ENCODE measurements around the gene CHD9.
"Not testable (repeated sequence)": the region's sequence is repeated elsewhere in the genome, so short reads cannot be mapped to it uniquely, and the experiment has no call there.

Gene CHD9

GRCh38 chr16:53054670-53055485 lies at the start of gene CHD9:
TSS of gene CHD9 (plus strand) at chr16:53054991. CDS start at chr16:53156090, 101,099 bp downstream.
- in situ Hi-C loops (cut with MboI; ENCODE audit: low sequenced_read_pairs): no loop called here

GRCh38 chr16:53007095-53007494 lies 47.7 kb upstream of the CHD9 start:
- in situ Hi-C loops (cut with MboI; ENCODE audit: low sequenced_read_pairs): no loop called here

GRCh38 chr16:53014287-53014686 lies 40.5 kb upstream of the CHD9 start:
- in situ Hi-C loops (cut with MboI; ENCODE audit: low sequenced_read_pairs): no loop called here

DNA sequence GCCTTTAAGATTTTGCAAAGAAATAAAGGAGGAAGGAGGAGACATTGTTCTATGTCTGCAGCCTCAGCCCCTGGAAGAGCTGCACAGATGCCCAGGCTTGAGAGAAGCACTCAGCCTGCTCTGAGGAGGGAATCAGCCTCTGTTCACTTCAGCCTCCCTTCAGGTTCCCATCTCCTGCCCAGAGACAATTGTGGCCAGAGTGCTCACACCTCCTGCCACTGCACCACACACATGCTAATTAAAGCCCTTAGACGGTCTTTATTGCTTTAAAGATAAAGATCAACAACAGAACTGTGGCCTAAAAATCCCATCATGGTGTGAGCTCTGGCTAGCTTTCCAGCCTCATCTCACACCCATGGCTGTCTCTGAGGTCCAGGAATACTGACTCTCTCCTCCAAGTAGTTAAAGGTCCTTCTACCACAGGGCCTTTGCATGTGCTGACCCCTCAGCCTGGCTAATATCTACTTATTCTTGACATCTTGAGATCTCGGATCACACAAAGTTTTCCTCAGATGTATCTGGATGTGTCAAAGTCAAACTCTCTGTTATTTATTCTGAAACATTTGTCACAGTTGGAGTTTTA lies 35.9 kb upstream of the CHD9 start:
- in situ Hi-C loops (cut with MboI; ENCODE audit: low sequenced_read_pairs): no loop called here

DNA sequence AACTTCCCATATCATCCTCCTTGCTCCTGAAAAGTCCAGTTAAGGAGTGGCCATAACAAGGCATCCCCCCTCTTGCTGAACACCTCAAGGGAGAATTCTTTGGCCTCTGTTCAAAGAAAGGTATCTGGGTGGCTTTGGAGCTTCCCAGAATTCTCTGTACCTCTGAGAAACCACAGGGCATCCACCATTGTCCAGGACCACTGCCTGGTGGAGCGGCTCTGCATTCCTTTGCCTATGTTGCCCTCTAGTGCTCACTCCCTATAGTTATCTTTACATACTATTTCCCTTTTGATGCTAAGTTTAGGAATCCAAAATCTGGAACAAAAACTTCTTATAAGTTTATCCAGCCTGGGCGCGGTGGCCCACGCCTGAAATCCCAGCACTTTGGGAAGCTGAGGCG lies 32.4 kb upstream of the CHD9 start:
- in situ Hi-C loops (cut with MboI; ENCODE audit: low sequenced_read_pairs): no loop called here

DNA sequence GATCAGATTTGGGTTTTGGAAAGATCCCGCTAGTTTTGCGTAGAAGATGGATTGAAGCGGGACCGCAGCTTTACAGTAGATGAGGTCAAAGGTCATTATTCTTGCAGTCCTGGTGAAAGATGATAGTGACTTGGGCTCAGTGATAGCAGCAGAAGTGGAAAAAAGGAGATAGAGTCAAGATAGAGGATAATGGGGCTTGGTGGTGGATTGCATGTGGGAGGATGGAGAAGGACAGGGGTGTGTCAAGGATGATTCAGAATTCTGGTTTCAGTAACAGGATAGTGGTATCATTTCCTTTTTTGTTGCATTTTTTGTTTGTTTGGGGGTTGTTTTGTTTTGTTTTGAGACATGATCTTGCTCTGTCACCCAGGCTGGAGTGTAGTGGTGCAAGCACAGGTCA lies 30.7 kb upstream of the CHD9 start:
- in situ Hi-C loops (cut with MboI; ENCODE audit: low sequenced_read_pairs): no loop called here

GRCh38 chr16:53029971-53030370 lies 24.8 kb upstream of the CHD9 start:
- in situ Hi-C loops (cut with MboI; ENCODE audit: low sequenced_read_pairs): no loop called here

DNA sequence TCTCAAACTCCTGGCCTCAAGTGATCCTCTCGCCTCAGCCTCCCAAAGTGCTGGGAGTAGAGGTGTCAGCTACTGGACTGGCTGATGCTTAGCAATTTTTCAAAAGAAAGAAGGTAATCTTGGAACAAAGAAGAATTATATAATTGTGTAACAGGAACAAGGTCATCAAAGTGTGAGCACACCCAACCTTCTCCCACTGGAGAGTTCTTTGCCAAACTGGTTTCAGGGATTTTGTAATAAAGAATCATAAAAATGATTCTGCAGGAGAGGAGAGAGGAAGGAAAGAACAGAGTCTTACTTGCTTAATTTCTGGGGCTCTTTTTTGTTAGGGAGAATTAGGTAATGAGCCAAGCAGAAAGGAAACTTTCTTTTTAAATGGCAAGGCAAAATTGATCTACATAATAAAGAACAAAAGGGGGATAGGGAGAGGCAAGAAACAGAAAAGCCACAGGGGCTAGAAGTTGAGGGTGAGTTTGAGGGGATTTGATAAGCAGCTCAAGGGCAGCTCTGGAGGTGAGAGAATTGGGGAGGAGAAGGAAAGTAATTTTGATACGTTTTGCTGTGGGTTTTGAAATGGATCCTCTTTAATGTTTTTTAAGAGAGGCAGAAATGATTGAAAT lies 23.4 kb upstream of the CHD9 start:
- in situ Hi-C loops (cut with MboI; ENCODE audit: low sequenced_read_pairs): no loop called here

GRCh38 chr16:53034306-53034705 lies 20.5 kb upstream of the CHD9 start:
- in situ Hi-C loops (cut with MboI; ENCODE audit: low sequenced_read_pairs): no loop called here

- in situ Hi-C loops (cut with MboI; ENCODE audit: low sequenced_read_pairs): no loop called here
Measured at GRCh38 chr16:53035176-53035942, 19.4 kb upstream of the CHD9 start.

DNA sequence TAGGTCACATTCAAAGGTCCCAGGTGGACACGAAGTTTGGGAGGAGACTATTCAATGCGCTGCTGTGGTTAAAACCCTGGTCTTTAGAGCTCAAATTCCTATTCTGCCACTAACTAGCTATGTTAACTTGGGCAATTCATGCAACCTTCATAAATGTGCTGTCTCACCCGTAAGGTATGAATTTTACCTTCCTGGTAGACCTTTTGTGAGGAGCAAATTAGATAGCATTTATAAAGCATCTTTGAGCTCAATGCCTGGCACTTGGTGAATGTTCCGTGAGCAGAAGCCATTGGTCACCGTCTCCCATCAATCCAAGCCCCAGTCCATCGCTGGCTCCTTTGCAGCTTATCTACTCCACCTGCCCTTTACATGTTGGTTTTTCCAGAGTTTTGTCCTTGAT lies 18.7 kb upstream of the CHD9 start:
- in situ Hi-C loops (cut with MboI; ENCODE audit: low sequenced_read_pairs): no loop called here

GRCh38 chr16:53036711-53037110 lies 18.1 kb upstream of the CHD9 start:
- in situ Hi-C loops (cut with MboI; ENCODE audit: low sequenced_read_pairs): not testable (repeated sequence)

DNA sequence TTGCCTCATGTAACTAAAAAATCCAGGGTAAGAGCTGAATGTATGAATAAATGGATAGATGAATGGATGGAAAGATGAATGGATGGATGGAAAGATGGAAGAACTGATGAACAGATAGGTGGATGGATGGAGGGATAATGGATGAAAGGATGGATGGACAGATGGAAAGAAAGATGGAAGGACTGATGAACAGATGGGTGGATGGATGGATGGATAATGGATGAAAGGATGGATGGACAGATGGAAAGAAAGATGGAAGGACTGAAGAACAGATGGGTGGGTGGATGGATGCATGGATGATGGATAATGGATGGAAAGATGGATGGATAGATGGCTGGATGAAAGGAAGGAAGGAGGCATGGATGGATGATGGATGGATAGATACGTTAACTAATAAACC lies 14.0 kb upstream of the CHD9 start:
- in situ Hi-C loops (cut with MboI; ENCODE audit: low sequenced_read_pairs): no loop called here

GRCh38 chr16:53041320-53042051 lies 13.3 kb upstream of the CHD9 start:
- in situ Hi-C loops (cut with MboI; ENCODE audit: low sequenced_read_pairs): no loop called here

DNA sequence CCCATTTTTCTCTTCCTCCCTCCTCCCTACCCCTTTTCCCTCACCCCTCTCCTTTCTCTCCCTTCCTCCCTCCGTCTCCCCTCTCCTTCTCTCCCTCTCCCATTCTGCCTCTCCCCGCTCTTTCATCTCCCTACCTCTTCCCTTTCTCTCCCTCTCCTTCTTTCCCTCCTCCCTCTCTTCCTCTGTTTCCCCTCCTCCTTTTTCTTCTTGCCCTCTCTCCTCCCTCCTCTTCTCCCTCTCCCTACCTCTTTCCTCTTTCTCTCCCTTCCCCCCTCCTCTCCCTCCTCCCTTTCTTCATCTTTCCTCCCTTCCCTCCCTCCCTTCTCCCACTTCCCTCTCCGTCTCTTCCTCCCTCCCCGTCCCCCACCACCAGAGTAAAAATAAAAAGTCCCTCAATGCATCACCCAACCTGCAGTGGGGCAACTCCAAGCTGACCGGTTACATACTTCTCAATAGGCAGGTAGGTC lies 12.5 kb upstream of the CHD9 start:
- in situ Hi-C loops (cut with MboI; ENCODE audit: low sequenced_read_pairs): no loop called here

GRCh38 chr16:53043428-53043831 lies 11.4 kb upstream of the CHD9 start:
- in situ Hi-C loops (cut with MboI; ENCODE audit: low sequenced_read_pairs): no loop called here

GRCh38 chr16:53043986-53044601 lies 10.7 kb upstream of the CHD9 start:
- in situ Hi-C loops (cut with MboI; ENCODE audit: low sequenced_read_pairs): no loop called here

DNA sequence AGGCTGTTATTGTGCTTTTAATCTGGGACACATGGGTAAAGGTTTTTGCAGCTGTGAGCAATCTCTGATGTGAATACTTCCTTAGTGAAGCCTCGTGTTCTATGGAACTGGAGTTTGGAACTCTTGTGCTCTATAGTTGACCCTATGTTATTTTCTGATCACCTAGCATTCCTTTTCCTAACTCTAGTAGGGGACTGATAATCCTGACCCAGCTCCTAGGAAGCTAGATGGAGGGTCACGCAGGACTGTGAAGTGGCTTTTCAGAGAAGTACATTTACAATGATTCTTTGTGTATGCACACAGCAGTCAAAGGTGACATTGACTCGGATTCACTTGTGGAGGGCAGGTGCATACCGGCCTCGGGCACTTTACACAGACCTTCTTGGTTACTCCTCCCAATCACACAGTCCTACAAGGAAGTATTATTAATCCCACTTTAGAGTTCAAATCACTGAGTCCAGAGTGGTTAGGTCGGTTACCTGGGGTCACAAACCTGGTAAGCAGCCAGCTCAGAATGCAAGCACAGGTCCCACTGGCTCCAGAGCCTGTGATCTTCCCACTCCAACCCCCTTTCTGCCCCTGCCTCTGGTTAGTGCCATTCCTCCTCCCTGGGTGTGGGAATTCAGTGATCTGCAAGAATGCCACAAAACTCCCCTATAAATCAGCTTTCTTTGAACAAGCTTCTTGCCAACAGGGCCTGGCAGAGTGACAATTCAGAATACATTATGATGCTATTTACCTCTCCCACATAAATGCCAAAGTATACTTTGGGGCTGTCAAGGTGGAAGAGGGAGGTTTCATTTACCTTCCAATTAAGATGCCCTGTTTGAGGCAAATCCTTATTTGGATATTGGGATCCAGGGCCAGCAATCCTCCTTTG lies 9.2 kb upstream of the CHD9 start:
- in situ Hi-C loops (cut with MboI; ENCODE audit: low sequenced_read_pairs): no loop called here

- in situ Hi-C loops (cut with MboI; ENCODE audit: low sequenced_read_pairs): not testable (repeated sequence)
Measured at GRCh38 chr16:53047515-53047914, 7.3 kb upstream of the CHD9 start.

All from hTERT RPE-1 (cell line).